Right renal pelvis (tissue), 4 donors: ENCODE data around the gene NFATC4. TPM values are rescaled to one million over a fixed set of nuclear protein-coding genes. Genes with fewer than 3 reads are reported as not detected.
A peak's percentile ranks its signal among the peaks of the same experiment; 100 is the strongest.
"Not testable (repeated sequence)": the region's sequence is repeated elsewhere in the genome, so short reads cannot be mapped to it uniquely, and the experiment has no call there.

Source experiments
- DNase-seq, 4 donors: peaks; one replicate each; pipeline ENCODE4 v3.0.0-alpha.2; 2013; ENCODE audit warnings: low read depth in 4 of 4, low spot score in 3 of 4, missing footprints in 1 of 4
- polyA plus RNA-seq, 4 donors: library from polyadenylated mRNA; unstranded; fragments of 120-200 nt; gene quantifications; one replicate each; pipeline ENCODE4 v1.2.1, GENCODE V29; 2013; ENCODE audit not compliant: insufficient read length in 4 of 4

The NFATC4 gene
- polyA plus RNA-seq, 4 donors: 60.9 to 74.3 (median 64.2) TPM

- DNase-seq: no peak
Measured at GRCh38 chr14:24338843-24339242, 29.1 kb upstream of the NFATC4 start.

DNA sequence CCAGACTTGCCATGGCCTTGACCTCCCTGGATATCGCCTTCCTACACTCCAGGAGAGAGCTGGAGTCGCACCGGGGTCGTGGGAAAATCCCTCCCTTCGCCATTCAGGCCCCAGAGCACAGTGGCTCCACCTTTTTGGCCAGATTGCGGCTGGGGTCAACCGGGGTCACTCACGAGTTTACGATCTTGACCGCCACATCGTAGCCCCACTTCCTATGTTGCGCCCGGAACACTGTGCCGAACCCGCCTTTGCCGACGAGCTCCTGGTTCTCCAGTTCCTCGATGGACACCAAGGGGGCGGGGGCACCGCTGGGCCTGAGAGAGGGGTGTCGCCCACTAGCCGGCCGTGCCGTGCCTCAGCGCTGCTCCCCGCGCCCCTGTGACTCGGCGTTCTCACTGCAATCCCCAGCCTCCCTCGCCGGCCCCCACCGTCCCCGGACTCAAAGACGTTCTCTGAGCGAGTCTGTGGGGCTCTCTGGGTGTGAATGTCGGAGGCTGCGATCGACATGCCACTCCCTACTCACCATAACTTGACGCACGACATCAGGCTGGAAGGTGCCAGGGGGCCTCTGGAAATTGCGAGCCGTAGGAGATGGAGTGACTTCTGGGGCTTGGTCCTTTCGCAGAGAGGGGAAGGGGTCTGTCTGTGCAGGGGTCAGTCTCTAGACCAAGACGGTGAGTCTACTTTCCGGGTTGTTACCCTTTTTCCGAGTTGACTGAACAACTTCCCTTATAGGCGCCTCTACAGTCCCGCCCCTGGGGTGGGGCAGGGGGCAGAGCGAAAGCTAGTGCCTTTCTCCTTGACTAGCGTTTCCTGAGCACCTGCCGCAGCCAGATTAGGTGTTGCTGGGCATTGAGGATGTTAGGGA lies 28.5 kb upstream of the NFATC4 start, which contains the start of gene RIPK3:
RIPK3 (minus strand) TSS at position 708 of the 868 bp plus-strand sequence; CDS start at position 543, 165 bp downstream.
- DNase-seq: no peak

DNA sequence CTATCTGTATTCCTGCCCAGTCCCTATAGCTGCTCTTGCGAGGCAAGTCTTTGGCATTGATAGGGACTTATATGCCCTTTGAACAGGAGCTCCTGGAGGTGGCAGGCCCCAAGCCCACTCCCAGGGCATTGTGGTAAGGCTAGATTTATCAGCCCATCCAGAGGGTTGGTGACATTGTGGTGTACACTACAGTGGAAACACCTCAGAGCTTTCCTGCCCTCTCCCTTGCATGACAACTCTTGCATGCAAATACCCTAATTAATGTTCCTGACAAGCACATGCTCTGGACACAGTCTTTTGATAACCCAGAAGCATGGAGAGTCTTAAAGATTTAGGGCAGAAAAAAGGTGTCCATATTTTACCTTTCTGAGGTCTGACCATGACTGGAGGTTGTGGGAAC lies 27.4 kb upstream of the NFATC4 start:
- no peak for DNase-seq

- DNase-seq: no peak
Measured at GRCh38 chr14:24342889-24343288, 25.1 kb upstream of the NFATC4 start.

- no peak for DNase-seq
Measured at GRCh38 chr14:24343795-24344660, 24.0 kb upstream of the NFATC4 start.

GRCh38 chr14:24347134-24347533 lies 20.9 kb upstream of the NFATC4 start:
- no peak for DNase-seq

DNA sequence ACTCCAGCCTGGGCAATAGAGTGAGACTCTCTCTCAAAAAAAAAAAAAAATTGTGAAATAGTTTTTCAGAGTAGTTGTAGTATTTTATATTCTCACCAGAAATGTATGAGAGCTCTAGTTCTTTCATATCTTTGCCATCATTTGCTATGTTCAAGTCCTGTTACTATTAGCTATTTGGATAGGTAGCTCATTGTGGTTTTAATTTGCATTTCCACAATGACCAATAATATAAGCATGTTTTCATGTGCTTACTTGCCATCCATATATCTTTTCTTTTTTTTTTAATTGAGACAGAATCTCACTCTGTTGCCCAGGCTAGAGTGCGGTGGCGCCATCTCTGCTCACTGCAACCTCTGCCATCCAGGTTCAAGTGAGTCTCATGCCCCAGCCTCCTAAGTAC lies 19.8 kb upstream of the NFATC4 start:
- no peak for DNase-seq

DNA sequence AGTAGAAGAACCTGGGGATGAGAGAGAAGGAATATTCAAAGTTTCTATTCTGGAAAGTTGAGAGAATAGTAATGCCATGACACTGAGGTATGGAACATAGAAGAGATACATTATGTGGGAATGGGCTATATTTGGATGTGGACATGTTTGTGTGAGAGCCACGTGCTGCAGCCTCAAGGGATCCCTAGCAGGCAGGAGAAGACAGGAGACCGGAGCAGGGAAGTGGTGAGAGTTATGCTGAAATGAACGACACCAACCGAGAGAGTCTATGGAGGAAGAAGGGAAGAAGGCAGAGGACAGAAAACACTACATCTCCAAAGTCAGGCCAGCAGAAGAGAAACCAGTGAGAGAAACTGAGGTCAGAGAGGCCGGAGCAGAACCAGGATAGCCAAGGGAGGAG lies 18.2 kb upstream of the NFATC4 start:
- no peak for DNase-seq

DNA sequence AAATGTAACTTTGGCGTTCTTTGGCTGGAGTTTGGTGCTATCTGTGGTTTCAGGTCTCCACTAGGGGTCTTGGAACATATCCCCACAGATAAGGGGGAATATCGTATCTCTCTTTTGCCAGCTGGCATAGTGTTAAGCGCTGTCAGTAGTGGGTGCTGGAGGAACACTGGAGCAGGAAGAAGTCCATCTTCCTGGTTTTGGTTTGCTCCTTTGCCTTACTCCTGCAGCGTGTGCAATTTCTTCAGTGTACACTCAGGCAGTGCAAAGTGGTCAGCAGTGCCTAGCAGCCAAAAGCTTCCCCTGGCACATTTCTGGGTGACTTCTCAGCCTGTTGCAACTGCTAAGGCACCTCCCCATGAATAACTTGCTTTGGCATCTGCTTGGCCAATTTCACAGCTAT lies 16.5 kb upstream of the NFATC4 start:
- DNase-seq: no peak

GRCh38 chr14:24353559-24354481 lies 14.2 kb upstream of the NFATC4 start:
- no peak for DNase-seq

- not testable (repeated sequence) for DNase-seq
Measured at GRCh38 chr14:24354482-24354825, 13.5 kb upstream of the NFATC4 start.

- no peak for DNase-seq
Measured at GRCh38 chr14:24355009-24355408, 13.0 kb upstream of the NFATC4 start.

DNA sequence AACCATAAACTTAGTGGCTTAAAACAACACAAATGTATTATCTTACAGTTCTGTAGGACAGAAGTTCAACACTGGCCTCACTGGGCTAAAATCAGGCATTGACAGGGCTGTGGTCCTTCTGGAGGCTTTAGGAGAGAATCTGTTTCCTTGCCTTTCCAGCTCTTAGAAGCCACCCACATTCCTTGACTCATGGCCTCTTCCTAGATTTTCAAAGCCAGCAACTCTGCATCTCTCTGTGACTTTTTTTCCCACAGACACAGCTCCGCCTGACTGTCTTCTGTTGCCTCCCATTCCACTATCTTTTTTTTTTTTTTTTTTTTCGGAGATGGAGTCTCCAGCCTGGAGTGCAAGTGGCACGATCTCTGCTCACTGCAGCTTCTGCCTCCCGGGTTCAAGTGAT lies 11.8 kb upstream of the NFATC4 start:
- no peak for DNase-seq

DNA sequence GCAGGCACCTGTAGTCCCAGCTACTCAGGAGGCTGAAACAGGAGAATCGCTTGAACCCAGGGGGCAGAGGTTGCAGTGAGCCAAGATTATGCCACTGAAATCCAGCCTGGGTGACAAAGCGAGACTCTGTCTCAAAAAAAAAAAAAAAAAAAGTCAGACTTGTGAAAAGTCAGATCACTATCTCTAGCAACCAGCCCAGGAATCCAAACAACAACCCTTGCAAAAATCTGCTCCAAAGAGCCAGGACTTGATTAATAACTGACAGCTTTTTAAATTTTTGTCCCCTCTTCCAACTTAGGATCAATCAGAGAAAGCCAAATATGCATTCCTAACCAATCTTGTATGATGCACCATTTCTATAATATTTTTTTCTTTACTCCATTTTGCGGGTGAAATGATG lies 7.7 kb upstream of the NFATC4 start:
- DNase-seq: no peak

DNA sequence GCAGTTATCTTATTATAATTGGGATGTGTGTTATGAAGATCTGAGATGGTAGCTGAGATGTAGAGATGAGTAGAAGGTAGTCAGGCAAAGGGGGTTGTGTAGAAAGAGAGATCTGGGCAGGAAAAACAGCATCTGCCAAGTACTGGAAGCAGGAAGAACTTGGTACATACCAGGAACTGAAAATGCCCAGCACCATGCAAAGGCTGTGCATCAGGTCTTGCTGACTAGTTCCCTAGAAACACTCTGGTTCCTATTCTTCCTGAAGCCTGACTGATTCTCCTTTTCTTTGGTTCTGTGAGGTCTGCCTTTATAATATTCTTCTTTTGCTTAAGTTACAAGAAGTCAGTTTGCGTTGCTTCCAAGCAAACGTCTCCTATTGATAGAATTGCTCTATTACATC lies 6.7 kb upstream of the NFATC4 start:
- no peak for DNase-seq

GRCh38 chr14:24362241-24362960 lies 5.6 kb upstream of the NFATC4 start:
- DNase-seq: no peak

DNA sequence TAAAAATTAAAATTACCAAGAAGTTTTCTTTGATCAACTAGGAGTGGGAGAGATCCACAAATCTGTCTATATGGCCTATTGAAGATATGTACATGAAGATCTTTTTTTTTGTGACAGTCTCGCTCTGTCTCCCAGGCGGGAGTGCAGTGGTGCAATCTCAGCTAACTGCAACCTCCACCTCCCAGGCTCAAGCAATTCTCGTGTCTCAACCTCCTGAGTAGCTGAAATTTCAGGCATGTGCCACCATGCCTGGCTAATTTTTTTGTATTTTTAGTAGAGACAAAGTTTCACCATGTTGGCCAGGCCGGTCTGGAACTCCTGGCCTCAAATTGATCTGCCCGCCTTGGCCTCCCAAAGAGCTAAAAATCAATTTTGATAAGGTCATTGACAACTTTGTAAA lies 4.6 kb upstream of the NFATC4 start:
- no peak for DNase-seq

DNA sequence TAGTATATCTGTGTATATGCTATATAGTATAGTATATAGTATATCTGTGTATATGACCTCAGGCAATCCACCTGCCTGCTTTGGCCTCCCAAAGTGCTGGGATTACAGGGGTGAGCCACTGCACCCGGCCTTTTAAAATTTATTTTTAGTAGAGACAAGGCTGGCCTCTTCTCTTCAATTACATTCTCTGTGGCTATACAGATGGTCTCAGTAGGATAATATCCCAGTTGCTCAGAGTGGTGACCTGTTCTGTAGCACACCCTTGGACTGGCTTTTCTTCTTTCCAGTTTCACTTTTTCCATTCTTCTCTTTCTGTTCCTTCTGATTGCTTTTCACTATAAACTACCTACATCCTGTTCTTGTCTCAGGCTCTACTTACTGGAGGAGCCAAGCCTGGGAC lies 3.1 kb upstream of the NFATC4 start:
- DNase-seq: no peak

DNA sequence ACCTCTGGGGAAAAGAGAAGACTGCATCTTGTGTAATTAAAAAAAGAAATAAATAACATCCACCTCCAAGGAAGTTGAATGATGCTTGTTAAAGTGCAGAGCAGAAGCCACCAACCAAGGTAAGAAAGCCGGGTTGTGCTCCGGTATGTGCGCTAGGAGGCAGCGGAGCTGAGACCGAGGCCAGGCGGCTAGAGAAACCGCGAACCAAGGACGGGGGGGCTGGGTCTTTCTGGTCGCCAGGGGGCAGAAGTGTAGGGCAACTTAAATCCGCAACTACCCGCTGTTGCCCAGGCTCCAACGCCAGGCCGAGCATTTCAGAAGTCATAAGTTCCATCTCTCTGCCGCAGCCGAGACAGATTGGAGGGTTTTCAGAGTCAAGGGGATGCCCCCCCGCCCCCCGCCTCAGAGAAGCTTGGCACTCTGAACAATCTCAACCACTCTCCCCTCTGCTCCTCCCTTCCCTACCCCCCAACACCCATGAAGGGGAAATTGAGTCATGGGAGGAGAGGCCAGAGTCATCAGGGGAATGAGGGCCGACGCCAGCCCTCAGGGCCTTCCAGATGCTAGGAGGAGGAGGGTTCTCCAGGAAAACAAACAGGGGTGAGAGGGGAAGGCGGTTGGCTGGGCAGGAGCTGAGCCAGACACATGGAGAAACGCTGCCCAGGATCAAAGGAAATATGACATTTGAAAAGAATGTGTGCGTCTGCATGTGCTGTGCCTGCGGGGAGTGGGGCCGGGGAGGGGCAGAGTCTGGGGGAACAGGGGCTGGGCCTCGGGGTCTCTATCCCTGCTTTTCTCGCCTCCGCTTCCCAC lies 2.2 kb upstream of the NFATC4 start:
- DNase-seq: peak; percentile 82 to 84 (median 84)
